IPS-NIHi7 (cell line): ENCODE data around the gene GID4.
A peak's percentile ranks its signal among the peaks of the same experiment; 100 is the strongest.
"Not testable (repeated sequence)": the region's sequence is repeated elsewhere in the genome, so short reads cannot be mapped to it uniquely, and the experiment has no call there.

ENCODE experiments used
- DNase-seq: peaks from one replicate; pipeline ENCODE4 v3.0.0; 2012; ENCODE audit warnings: mixed read lengths; ENCODE audit errors: extremely low spot score

The GID4 gene

GRCh38 chr17:18038861-18039534 is at the start of gene GID4, which contains the start of gene ATPAF2:
GID4 (plus strand) TSS chr17:18039408; CDS start chr17:18039465, 57 bp downstream.
ATPAF2 (minus strand) TSS chr17:18039168; CDS start chr17:18039013, 155 bp downstream.
- peak; percentile 99 for DNase-seq

DNA sequence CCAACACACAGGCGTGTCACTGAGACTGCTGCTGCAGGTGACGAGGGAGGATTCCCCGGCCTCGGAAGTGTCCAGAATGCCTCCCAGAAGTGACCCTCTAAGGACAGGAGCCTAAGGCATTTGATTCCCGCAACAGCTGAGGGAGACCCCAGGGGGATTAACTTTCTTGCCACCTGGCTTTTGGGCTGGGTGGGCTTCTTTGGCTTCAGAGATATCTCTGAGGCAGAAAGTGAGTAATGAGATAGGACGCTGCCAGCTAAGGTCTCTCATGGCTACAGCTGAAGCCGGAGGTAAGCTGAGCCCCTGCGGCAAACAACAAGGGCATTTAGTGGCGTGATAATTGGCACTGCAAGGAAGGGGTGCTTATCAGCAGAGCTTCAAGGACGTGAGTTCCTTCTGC is 49.6 kb upstream of the GID4 start:
- no peak for DNase-seq

- no peak for DNase-seq
Observed at GRCh38 chr17:17990282-17990681, 48.9 kb upstream of the GID4 start.

- DNase-seq = no peak
Observed at GRCh38 chr17:17993366-17993765, 45.8 kb upstream of the GID4 start.

- DNase-seq = no peak
Observed at GRCh38 chr17:17993852-17994251, 45.4 kb upstream of the GID4 start.

GRCh38 chr17:17994271-17995069 is 44.7 kb upstream of the GID4 start:
- DNase-seq = peak; percentile 85

DNA sequence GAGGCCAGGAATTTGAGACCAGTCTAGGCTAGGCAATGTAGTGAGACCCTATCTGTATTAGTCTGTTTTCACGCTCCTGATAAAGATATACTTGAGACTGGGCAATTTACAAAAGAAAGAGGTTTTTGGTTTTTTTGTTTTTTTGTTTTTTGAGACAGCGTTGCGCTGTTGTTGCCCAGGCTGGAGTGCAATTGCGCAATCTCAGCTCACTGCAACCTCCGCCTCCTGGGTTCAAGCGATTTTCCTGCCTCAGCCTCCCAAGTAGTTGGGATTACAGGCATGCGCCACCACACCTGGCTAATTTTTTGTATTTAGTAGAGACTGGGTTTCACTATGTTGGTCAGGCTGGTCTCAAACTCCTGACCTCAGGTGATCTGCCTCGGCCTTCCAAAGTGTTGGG is 43.3 kb upstream of the GID4 start:
- not testable (repeated sequence) for DNase-seq

DNA sequence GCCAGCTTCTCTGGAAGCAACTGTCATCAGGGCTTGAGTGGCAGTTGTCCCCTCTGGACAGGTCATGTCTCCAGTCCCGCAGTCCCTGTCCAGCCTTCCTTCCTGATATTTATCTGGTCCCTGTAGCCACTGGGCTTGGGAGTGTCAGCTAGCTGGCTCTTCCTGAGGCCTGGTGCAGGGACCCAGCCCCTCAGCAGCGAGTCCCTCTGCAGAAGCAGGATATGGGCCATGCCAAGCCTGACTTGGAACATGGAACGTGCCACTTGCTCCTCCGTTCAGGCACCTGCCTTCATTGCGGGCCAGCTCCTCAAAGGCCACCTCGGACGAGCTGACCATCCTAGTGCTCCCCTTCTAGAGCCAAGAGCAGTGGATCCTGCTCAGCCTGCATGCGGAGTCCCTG is 40.3 kb upstream of the GID4 start:
- DNase-seq = no peak

GRCh38 chr17:17999364-18000029 is 39.7 kb upstream of the GID4 start:
- no peak for DNase-seq

GRCh38 chr17:18000030-18000408 is 39.2 kb upstream of the GID4 start:
- DNase-seq = no peak

DNA sequence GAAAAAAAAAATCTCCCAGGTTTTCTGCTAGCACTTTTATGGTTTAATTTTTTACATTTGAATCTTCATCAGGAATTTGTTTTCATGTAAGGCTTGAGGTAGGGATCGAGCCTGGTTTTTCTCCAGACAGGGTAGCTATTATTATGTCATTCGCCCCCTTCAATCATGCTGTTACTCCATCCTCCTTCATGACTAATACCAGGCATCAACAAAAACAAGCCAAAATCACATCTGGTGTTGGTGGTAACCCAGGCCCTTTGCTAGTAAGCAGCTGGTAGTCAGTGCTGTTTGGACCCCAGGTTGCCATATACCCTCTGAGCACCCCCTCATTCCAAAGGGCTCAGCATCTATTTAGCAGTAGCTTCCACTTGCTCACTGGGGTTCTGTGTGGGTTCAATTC is 37.0 kb upstream of the GID4 start:
- no peak for DNase-seq

DNA sequence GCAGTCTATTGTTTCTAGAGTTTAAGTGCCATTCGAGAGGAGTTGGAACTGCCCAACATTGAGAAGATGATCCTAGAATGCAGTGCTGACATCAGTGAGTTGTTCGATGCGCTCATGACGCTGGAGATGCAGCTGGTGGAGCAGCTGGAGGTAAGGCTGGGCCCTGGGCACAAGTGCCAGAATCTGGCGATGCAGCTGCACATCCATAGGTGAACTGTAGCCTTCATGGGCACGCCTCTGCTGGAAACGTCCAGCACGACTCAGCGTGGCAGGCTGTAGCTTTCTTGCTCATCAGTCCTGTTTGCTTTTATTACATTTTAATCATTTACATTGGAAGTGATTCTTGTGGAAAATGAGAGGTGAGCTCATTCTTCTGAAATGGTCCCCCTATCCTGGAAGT is 34.9 kb upstream of the GID4 start:
- no peak for DNase-seq

- DNase-seq = peak; percentile 67
Observed at GRCh38 chr17:18004884-18005305, 34.3 kb upstream of the GID4 start.

DNA sequence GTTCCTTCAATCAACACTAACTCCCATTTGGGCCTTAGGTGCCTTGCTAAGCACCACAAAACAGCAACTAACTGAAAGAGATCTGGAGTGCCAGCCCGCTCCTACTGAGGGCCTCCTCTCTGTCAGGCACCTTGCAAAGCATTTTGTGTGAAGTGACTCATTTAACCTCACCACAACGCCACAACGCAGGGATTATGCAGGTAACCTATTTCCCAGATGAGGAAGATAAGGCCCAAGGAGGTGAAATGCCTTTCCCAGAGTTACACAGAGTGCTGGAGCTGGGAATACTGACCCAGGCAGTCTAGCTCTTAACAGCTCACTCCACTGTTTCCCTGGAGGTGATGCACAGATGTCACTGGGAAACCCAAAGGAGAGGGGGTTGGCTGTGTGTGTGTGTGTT is 33.7 kb upstream of the GID4 start:
- DNase-seq = no peak

DNA sequence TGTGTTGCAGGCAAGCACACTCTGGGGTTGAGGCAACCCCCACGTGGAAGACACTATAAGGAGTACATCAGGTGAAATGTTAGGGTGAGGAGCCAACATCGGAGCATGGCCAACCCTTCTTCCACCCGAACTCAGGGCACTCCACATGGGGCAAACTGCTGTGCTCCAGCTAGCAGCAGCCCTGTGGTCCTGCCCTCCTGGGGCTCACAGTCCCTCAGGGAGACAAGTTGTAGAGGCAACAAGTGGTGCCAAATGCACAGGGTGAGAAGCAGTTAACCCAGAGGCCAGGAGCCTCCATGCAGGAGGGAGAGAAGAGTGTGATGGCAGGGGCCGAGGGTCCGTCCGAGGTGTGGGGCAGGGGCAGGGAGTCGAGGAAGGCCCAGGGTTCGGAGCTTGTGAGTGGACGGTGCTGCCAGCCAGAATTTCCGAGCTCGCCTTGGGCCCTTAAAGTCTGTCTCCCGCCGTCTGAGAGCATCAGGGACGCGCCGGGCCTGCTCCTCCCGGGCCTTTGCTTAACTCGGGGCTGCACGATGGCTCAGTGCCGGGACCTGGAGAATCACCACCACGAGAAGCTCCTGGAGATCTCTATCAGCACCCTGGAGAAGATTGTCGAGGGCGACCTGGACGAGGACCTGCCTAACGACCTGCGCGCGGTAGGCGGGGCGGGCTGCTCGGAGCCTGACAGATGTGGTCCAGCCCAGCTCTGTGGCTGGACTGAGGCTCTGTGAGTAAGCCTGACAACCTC is 32.5 kb upstream of the GID4 start:
- peak; percentile 86 for DNase-seq

- no peak for DNase-seq
Observed at GRCh38 chr17:18008496-18009268, 30.5 kb upstream of the GID4 start.

- no peak for DNase-seq
Observed at GRCh38 chr17:18009609-18010420, 29.4 kb upstream of the GID4 start.

DNA sequence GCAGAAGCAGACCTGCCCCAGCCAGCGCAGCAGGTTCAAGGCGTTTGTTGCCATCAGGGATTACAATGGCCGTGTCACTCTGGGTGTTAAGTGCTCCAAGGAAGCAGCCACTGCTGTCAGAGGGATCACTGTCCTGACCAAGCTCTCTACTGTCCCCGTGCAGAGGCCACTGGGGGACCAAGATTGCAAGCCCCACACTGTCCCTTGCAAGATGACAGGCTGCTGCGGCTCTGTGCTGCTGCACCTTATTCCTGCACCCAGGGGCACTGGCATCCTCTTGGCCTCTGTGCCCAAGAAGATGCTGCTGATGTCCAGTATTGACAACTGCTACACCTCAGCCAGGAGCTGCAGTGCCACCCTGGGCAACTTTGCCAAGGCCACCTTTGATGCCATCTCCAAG is 27.9 kb upstream of the GID4 start:
- no peak for DNase-seq

GRCh38 chr17:18014006-18014405 is 25.2 kb upstream of the GID4 start:
- DNase-seq = no peak

GRCh38 chr17:18015593-18015992 is 23.6 kb upstream of the GID4 start:
- no peak for DNase-seq
